ENCODE data around the gene MRC2. TPM values are rescaled to one million over a fixed set of nuclear protein-coding genes. Genes with fewer than 3 reads are reported as not detected.

Gene MRC2
- total RNA-seq, 1 donor from 2014 or later = 3.1 TPM

DNA sequence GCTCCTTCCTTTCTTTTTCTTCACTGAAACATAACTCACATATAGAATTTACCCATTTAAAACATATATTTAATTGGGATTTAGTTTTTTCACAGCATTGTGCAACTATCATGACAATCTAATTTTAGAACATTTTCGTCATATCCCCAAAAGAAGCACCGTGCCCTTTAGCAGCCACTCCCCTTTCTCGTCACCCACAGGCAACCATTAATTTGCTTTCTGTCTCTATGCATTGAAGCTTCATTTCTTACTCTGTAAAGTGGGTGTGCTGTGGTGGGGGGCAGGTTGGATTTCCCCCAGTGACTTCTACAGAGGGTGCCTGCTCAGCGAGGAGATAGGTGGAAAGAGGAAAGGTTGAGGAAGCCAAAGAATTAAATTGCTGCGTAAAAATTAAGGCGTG, 35.8 kb downstream of the MRC2 start:
- DNase-seq (ENCODE audit: low spot score) = no peak
- no peaks in the 10 kb centered on the region for H3K4me1 Mint-ChIP-seq (ENCODE audit: low read depth)
- H3K4me3 Mint-ChIP-seq (ENCODE audit: low read depth) = no peak overlapping the region

DNA sequence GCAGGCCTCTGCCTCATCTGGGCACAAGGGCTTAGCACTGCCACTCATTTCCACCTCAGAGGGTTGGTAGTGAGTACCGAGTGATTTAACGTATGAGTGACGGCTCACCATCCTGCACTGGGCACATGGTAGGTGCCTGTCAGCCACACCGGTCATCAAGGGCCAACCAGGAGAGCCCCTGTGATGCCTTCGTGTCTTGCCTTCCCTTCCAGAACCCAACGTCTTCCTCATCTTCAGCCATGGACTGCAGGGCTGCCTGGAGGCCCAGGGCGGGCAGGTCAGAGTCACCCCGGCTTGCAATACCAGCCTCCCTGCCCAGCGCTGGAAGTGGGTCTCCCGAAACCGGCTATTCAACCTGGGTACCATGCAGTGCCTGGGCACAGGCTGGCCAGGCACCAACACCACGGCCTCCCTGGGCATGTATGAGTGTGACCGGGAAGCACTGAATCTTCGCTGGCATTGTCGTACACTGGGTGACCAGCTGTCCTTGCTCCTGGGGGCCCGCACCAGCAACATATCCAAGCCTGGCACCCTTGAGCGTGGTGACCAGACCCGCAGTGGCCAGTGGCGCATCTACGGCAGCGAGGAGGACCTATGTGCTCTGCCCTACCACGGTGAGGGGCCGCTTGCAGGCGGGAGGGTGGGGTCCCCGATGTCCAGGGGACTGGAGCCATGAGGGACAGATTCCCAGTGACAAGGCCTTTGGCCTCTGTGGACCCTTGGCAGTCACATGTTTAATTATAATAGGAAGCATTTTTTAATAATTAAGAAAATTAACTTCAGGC, 37.1 kb downstream of the MRC2 start:
- peaks cover 24% of the 10 kb centered on the region for H3K27me3 Mint-ChIP-seq (ENCODE audit: low read depth)
- DNase-seq (ENCODE audit: low spot score) = no peak
- H3K36me3 Mint-ChIP-seq (ENCODE audit: low read depth) = no peaks in the 10 kb centered on the region
- H3K4me3 Mint-ChIP-seq (ENCODE audit: low read depth) = no peak overlapping the region
- H3K4me1 Mint-ChIP-seq (ENCODE audit: low read depth) = no peaks in the 10 kb centered on the region
- peaks cover 11% of the 10 kb centered on the region for H3K9me3 Mint-ChIP-seq
- intact Hi-C loops (cut with micrococcal nuclease) = no loop called here
- no peak overlapping the region for H3K27ac Mint-ChIP-seq

More for the DNA sequence above, 35.8 kb downstream of the MRC2 start:
- Mint-ChIP-seq H3K9me3 (peaks cover 11% of the 10 kb centered on the region), H3K36me3 (ENCODE audit: low read depth) (no peaks in the 10 kb centered on the region), H3K27me3 (ENCODE audit: low read depth) (peaks cover 33% of the 10 kb centered on the region), H3K27ac (no peak overlapping the region)
- intact Hi-C loops (cut with micrococcal nuclease) = no loop called here

DNA sequence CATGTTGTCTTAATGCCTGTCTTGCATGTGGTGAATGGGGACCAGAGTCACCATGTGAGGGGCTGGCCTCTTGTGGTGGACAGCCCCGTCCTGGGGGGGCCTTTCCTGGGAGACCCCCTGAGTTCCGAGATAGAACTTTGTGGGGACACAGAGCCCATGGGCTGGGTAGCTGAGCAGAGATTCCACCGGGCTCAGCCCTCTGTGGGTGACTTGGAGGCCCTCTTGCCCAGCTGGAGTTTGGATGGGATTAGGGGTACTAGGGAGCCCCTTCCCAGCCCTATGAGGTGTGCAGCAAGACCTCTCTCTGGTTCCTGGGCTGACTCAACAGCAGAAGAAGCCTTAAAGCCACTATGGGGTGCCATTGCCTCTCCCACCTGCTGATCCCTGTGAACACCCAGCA, 38.1 kb downstream of the MRC2 start:
- peaks cover 17% of the 10 kb centered on the region for H3K27me3 Mint-ChIP-seq (ENCODE audit: low read depth)
- H3K4me3 Mint-ChIP-seq (ENCODE audit: low read depth) = no peak overlapping the region
- intact Hi-C loops (cut with micrococcal nuclease) = no loop called here
- DNase-seq (ENCODE audit: low spot score) = no peak
- H3K36me3 Mint-ChIP-seq (ENCODE audit: low read depth) = no peaks in the 10 kb centered on the region
- H3K9me3 Mint-ChIP-seq = peaks cover 10% of the 10 kb centered on the region
- H3K27ac Mint-ChIP-seq = no peak overlapping the region
- no peaks in the 10 kb centered on the region for H3K4me1 Mint-ChIP-seq (ENCODE audit: low read depth)

- Mint-ChIP-seq H3K4me3 (ENCODE audit: low read depth) (no peak overlapping the region), H3K27ac (no peak overlapping the region), H3K36me3 (ENCODE audit: low read depth) (no peaks in the 10 kb centered on the region), H3K4me1 (ENCODE audit: low read depth) (no peaks in the 10 kb centered on the region), H3K9me3 (peaks cover 4% of the 10 kb centered on the region), H3K27me3 (ENCODE audit: low read depth) (peaks cover 10% of the 10 kb centered on the region)
- no peak for DNase-seq (ENCODE audit: low spot score)
- intact Hi-C loops (cut with micrococcal nuclease) = no loop called here
Observed at GRCh38 chr17:62666061-62666800, 38.8 kb downstream of the MRC2 start.

- Mint-ChIP-seq H3K4me3 (ENCODE audit: low read depth) (no peak overlapping the region), H3K4me1 (ENCODE audit: low read depth) (no peaks in the 10 kb centered on the region), H3K9me3 (no peaks in the 10 kb centered on the region), H3K36me3 (ENCODE audit: low read depth) (no peaks in the 10 kb centered on the region), H3K27me3 (ENCODE audit: low read depth) (peaks cover 6% of the 10 kb centered on the region), H3K27ac (no peak overlapping the region)
- intact Hi-C loops (cut with micrococcal nuclease) = no loop called here
- DNase-seq (ENCODE audit: low spot score) = no peak
Observed at GRCh38 chr17:62666801-62667591, 39.5 kb downstream of the MRC2 start.

- H3K9me3 Mint-ChIP-seq = no peaks in the 10 kb centered on the region
- H3K36me3 Mint-ChIP-seq (ENCODE audit: low read depth) = no peaks in the 10 kb centered on the region
- H3K27ac Mint-ChIP-seq = no peak overlapping the region
- no peaks in the 10 kb centered on the region for H3K4me1 Mint-ChIP-seq (ENCODE audit: low read depth)
- no peaks in the 10 kb centered on the region for H3K27me3 Mint-ChIP-seq (ENCODE audit: low read depth)
- no peak overlapping the region for H3K4me3 Mint-ChIP-seq (ENCODE audit: low read depth)
- intact Hi-C loops (cut with micrococcal nuclease) = no loop called here
- no peak for DNase-seq (ENCODE audit: low spot score)
Observed at GRCh38 chr17:62668091-62668804, 40.8 kb downstream of the MRC2 start.

DNA sequence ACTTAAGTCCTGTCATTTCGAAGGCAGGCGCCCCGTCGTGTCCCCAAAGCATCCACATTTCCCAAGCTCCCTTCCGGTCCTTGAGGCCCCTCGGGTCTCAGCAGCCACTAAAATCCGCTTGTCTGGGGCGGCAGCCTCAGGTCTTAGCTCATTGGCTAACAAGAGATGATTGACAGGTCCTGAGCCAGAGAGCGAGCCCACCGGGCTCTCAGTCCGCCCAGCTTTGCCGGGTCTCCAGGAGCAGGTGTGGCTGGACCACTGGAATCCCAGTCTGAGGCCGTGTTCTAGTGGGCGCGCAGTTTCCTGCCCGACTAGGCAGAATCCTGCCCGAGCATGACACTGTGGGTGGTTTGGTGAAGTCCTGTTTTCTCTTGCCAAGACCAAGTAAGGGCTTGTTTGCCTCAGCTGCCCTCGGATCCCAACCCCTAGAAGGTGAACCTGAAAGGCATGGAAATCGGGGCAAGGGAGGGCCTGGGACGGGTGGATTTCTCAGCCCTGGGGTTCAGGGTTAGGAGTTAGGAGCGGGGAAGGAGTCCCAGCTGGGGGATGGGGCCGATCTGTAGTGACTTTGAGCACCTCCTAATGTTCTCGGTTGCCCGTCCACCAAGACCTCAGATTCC, 42.8 kb downstream of the MRC2 start:
- H3K36me3 Mint-ChIP-seq (ENCODE audit: low read depth) = no peaks in the 10 kb centered on the region
- H3K27ac Mint-ChIP-seq = no peak overlapping the region
- H3K4me3 Mint-ChIP-seq (ENCODE audit: low read depth) = no peak overlapping the region
- intact Hi-C loops (cut with micrococcal nuclease) = no loop called here
- no peak for DNase-seq (ENCODE audit: low spot score)
- H3K9me3 Mint-ChIP-seq = no peaks in the 10 kb centered on the region
- no peaks in the 10 kb centered on the region for H3K27me3 Mint-ChIP-seq (ENCODE audit: low read depth)
- no peaks in the 10 kb centered on the region for H3K4me1 Mint-ChIP-seq (ENCODE audit: low read depth)

DNA sequence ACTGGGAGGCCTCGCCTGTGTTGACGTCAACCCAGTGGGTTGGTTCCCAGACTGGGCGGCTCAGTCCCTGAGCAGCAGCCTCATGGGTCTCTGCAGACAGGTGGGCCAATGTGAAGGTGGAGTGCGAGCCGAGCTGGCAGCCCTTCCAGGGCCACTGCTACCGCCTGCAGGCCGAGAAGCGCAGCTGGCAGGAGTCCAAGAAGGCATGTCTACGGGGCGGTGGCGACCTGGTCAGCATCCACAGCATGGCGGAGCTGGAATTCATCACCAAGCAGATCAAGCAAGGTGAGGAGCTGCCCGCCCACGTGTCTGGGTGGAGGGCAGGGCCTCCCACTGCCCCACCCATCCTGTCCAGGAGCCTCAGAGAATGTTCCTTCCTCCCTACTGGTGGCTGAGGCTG, 44.1 kb downstream of the MRC2 start:
- Mint-ChIP-seq H3K9me3 (no peaks in the 10 kb centered on the region), H3K27ac (no peak overlapping the region), H3K36me3 (ENCODE audit: low read depth) (no peaks in the 10 kb centered on the region), H3K27me3 (ENCODE audit: low read depth) (no peaks in the 10 kb centered on the region), H3K4me3 (ENCODE audit: low read depth) (no peak overlapping the region), H3K4me1 (ENCODE audit: low read depth) (no peaks in the 10 kb centered on the region)
- no peak for DNase-seq (ENCODE audit: low spot score)
- intact Hi-C loops (cut with micrococcal nuclease) = no loop called here

GRCh38 chr17:62672957-62673356, 45.5 kb downstream of the MRC2 start:
- Mint-ChIP-seq H3K27me3 (ENCODE audit: low read depth) (no peaks in the 10 kb centered on the region), H3K9me3 (no peaks in the 10 kb centered on the region), H3K36me3 (ENCODE audit: low read depth) (no peaks in the 10 kb centered on the region), H3K27ac (no peak overlapping the region), H3K4me1 (ENCODE audit: low read depth) (no peaks in the 10 kb centered on the region), H3K4me3 (ENCODE audit: low read depth) (no peak overlapping the region)
- intact Hi-C loops (cut with micrococcal nuclease) = loop anchor here (1.0 kb wide), 2 partner anchors 295 to 733 kb away; no protein-coding TSS in a partner anchor
- no peak for DNase-seq (ENCODE audit: low spot score)

DNA sequence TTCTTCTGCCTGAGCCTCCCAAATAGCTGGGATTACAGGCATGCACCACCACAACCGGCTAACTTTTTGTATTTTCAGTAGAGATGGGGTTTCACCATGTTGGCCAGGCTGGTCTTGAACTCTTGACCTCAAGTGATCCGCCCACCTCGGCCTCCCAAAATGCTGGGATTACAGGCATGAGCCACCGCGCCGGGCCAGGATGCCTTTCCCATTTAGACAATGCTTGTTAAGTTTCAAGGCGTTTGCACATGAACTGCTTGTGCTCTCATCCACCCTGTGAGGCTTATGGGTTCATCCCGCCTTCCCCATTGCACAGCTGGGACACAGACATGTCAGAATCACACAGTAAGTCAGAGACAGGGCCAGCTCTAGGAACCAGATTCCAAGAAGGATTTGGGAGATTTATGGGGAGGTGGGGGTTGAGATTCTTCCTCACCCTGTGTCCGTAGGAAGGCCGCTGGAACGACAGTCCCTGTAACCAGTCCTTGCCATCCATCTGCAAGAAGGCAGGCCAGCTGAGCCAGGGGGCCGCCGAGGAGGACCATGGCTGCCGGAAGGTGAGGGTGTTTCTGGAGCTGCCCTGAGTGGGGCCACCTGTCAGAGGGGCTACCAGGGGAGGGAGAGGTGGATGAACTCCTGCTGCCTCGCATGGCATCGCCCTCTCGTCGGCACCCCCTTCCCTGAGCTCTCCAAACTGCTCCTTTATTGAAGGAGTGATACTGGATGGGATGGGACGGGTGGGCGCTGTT, 46.3 kb downstream of the MRC2 start:
- H3K27ac Mint-ChIP-seq = no peak overlapping the region
- H3K4me1 Mint-ChIP-seq (ENCODE audit: low read depth) = no peaks in the 10 kb centered on the region
- no peaks in the 10 kb centered on the region for H3K9me3 Mint-ChIP-seq
- intact Hi-C loops (cut with micrococcal nuclease) = no loop called here
- DNase-seq (ENCODE audit: low spot score) = no peak
- no peak overlapping the region for H3K4me3 Mint-ChIP-seq (ENCODE audit: low read depth)
- H3K27me3 Mint-ChIP-seq (ENCODE audit: low read depth) = no peaks in the 10 kb centered on the region
- H3K36me3 Mint-ChIP-seq (ENCODE audit: low read depth) = no peaks in the 10 kb centered on the region

DNA sequence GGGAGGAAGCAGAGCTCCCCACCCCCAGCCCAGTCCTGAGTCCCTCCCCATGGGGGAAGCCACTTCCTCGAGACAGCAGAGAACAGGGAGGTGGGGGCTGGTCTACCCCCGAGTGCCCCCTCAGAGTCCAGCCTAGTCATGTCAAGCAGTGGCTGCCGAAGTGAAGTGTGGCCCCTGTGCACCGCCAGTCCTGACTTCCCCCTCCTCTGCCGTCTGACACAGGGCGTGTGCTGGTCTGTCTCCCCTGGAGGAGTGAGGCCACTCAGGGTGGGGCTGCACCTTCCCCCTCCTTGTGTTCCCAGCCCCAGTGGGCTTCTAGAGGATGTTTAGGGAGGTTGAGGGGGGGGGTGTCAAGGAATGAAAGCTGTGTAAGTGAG, 46.9 kb downstream of the MRC2 start:
- Mint-ChIP-seq H3K27ac (no peak overlapping the region), H3K4me1 (ENCODE audit: low read depth) (no peaks in the 10 kb centered on the region)

More for the DNA sequence above, 46.9 kb downstream of the MRC2 start:
- H3K36me3 Mint-ChIP-seq (ENCODE audit: low read depth) = no peaks in the 10 kb centered on the region
- no peak overlapping the region for H3K4me3 Mint-ChIP-seq (ENCODE audit: low read depth)
- DNase-seq (ENCODE audit: low spot score) = no peak
- no peaks in the 10 kb centered on the region for H3K9me3 Mint-ChIP-seq
- no peaks in the 10 kb centered on the region for H3K27me3 Mint-ChIP-seq (ENCODE audit: low read depth)
- intact Hi-C loops (cut with micrococcal nuclease) = no loop called here

Data from activated T-helper 2 cell treated with anti-CD3 and anti-CD28 coated beads, Interferon-gamma antibody, Interleukin-2, Interleukin-4, amounts not matched to agents 10 μg/mL and 5 μg/mL and 100 μg/mL, durations not matched to agents 14 hours and 24 hours and 36 hours (primary cell).